HG02973 (cell line): ENCODE data around the gene ZDHHC22.

ENCODE experiments used
- ATAC-seq: cut with Tn5 transposase; IDR thresholded peaks from one replicate; pipeline ENCODE4 v1.9.1; 2021; ENCODE audit warnings: moderate library complexity; ENCODE audit not compliant: unreplicated experiment

Gene ZDHHC22

DNA sequence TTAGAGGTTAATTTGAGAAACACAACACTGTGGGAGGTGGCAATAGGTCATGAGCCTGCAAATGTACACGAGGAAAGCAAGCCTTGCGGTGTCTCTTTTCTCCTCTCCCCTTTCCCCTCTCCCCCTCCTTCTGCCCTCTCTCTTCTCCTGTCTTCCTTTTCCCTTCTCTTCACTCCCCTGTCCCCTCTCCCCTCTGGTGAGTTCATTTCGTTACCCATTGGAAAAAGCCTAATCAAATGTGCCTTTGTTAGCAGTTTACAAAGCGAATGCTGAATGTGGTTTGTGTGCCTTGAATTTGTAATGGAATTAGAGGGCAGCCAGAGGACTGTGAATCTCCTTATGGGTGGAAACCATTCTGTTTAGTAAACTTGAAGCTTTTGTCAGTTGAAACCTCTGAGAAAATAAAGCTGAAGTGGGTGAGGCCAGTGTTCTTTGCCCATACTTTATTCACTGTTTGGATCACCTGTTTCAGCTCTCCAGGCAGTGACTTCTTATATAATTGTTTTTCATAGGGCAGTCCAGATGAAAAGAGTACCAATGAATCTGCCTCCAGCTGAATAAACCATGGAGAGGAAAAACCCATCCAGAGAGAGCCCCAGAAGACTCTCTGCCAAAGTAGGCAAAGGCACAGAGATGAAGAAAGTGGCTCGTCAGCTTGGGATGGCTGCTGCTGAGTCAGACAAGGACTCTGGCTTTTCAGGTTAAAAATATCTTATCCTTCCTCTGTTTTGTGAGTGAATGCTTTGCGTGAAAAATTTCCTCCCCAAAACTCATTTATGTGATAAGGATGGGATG lies 36.2 kb downstream of the ZDHHC22 start:
- no peak for ATAC-seq

DNA sequence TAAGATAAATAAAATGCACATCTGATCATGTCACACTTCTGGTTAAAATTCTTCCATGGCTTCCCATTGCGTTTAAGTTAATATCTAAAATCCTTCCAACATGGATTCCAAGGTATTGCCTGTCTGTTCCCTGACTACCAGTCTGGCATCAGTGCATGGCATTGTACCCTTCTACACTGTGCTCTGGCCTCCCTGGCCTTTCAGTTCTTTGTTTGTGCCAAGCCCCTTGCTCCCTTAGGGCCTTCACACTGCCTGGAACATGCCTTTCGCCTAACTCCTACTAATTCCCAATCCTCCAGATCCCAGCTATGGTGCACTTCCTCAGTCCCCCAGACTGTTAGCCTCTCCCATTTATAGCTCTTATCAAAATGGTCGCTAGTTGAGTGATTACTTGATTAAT lies 37.2 kb downstream of the ZDHHC22 start:
- no peak for ATAC-seq

- ATAC-seq, result no peak
Measured at GRCh38 chr14:77103951-77104350, 37.6 kb downstream of the ZDHHC22 start.

- no peak for ATAC-seq
Measured at GRCh38 chr14:77103475-77103874, 38.1 kb downstream of the ZDHHC22 start.

GRCh38 chr14:77102154-77102553 lies 39.4 kb downstream of the ZDHHC22 start:
- no peak for ATAC-seq

DNA sequence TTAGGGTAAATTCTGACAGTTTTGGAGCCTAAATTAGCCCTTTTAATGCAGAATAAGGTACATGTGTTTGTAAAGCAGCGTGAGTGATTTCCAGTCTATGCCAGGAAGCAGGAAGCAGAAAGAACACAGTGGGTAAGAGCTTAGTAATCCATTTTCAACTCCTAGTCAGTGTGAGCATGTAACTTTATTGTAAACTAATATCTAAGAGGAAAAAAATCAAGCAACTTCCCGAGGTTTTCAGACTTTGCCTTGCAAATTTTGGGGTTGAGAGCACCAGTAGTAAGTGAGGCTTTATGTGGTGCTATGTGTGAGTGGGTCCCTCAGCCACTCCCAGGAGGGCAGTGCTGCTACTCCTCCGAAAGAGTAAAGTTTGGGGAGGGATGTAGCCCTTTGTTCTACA lies 40.6 kb downstream of the ZDHHC22 start:
- ATAC-seq, result no peak

- ATAC-seq, result no peak
Measured at GRCh38 chr14:77099425-77100167, 42.0 kb downstream of the ZDHHC22 start.

DNA sequence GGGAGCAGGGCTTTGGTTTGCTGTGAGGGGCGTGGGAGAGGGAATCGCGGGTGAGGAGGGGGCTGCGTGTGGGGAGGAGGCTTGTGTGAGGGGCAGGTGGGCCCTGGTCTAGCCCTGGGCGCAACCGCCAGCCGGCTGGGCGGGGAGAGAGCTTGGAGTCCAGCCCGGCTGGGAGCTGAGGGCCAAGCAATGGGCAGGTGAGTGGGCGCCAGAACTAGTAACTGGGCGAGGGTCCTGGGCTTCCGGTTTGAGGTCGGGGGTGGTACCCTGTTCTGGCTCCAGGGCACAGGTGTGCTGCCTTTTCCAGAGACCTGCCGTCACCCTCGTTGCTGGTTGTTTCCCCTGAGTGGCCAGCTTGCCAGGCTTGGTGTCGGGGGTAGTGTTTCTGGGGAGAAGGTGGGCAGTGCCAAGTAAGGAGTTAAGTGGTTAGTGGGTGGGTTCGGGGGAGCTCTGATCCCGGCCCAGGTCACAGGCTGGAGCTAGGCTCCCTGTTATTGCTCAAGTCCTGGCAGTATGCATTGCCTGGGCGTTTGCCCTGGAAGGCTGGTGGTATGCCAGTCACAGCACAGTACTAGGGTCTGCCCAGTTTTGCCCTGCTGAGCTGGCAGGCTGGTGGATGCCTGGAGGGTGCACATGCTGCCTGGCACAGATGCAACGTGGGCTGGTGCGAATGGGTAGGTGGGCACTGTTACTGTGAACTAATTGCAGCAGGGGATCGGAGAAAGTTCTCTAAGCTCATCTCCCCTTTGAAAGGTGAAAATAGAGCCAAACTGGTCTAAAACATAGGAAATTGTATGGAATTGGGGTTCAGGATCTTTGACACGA lies 42.9 kb downstream of the ZDHHC22 start:
- ATAC-seq, result no peak

DNA sequence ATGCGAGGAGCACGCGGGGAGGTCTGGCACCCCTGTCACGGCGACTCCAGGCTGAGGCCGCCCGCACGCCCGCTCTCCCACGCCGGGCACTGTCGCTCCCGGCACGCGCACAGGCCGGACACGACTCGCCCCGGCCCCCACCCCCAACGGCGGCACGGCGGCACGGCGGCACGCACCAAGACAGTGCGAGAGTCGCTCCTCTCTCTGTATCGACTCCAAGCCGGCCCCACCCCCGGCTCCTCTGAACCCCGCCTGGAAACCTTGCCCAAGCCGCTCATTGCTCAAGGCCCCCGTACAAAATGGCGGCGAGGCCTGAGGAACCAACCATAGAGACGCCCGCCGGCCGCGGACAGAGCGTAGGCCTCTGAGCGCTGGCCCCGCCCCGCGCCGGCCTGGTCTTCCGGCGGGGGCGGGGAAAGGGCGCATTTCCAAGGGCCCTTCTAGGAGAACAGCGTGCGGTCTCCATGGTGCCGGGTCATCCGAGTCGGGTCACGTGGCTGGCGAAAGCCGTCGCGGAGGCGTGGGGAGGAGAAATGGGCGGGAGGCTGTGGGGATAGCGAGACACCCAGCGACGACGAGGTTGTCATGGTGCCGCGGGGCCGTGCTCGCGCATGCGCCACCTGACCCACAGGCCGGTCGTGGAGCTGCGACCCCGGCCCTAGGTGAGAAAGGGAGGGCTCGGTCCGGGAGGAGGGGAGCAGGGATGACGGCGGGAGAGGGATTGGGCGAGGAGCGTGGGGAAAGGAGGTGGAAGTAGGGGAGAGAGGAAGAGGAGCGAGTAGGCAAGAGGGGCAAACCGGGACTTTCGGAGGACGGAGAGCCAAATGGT lies 43.7 kb downstream of the ZDHHC22 start, which contains the start of gene CIPC:
TSS of gene CIPC (plus strand) at position 559 of the 829 bp plus-strand sequence. CDS start 7,451 bp downstream, outside the sequence.
- ATAC-seq, result peak; percentile 84

DNA sequence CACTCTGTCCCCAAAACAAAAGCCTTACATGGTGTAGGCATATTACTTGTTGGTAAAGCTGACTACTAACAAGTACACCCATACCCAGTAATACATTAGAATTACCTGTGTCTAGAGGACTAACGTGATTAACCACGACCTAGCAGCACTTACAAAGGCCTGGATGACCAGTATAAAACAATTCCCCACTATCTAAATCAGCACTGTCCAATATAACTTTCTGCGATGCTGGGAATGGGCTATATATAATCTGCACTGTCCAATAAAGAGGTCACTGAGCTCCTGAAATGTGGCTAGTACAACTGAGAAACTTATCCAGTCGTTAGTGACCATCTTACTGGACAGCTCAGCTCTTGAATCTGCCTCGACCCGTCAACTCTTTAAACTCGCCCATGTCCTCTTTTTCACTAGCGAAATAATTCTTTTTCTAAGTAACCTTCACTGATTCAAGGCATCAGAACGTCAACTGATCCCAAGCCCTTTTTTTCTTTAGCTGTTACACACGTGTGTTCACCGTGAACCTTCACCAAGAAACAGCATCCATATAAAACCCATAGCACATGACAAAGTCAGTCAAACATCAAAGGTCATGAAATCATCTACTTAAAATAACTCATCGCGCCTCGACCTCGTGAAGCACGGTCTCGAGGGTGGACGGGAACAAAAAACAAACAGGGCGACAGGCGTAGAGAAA lies 44.4 kb downstream of the ZDHHC22 start:
- no peak for ATAC-seq

- no peak for ATAC-seq
Measured at GRCh38 chr14:77094672-77095284, 46.8 kb downstream of the ZDHHC22 start.

- no peak for ATAC-seq
Measured at GRCh38 chr14:77092676-77093075, 48.9 kb downstream of the ZDHHC22 start.

GRCh38 chr14:77091518-77091917 lies 50.1 kb downstream of the ZDHHC22 start:
- ATAC-seq, result no peak

- ATAC-seq, result no peak
Measured at GRCh38 chr14:77088645-77089044, 52.9 kb downstream of the ZDHHC22 start.

- ATAC-seq, result no peak
Measured at GRCh38 chr14:77088219-77088618, 53.4 kb downstream of the ZDHHC22 start.

DNA sequence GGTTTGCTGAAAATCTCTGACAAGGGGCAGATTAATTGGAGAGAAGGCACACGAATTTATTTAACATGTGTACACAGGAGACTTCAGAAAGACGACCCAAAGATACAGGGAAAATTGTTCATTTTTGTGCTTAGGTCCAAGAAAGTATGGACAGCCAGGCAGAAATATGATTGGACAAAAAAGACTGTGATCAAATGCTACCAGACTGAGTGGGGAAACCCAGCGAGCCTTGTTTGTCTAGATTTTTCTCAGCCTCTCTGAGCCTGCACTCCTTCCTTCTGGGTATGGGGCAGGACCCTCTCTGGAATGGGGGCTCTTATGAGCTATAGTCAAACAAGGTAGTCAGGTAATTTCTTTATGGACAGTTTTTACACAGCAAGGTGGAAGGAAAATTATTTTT lies 54.0 kb downstream of the ZDHHC22 start:
- ATAC-seq, result no peak

DNA sequence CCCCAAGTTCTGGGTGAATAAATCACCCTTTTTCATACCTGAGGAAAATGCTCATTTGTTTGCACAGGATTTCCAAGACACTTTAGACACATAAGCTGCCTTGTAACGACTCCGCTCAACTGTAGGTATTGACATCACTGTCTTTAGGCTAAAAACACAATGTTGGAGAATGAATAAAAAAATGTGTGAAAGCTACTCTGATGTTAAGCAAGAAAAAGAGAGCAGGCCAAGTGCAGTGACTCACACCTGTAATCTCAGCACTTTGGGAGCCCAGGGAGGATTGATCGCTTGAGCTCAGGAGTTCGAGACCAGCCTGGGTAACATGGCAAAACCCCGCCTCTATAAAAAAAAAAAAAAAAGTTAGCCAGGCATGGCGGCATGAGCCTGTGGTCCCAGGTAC lies 54.6 kb downstream of the ZDHHC22 start:
- ATAC-seq, result no peak

GRCh38 chr14:77086017-77086727 lies 55.4 kb downstream of the ZDHHC22 start:
- peak; percentile 57 for ATAC-seq

GRCh38 chr14:77085538-77085937 lies 56.1 kb downstream of the ZDHHC22 start:
- ATAC-seq, result no peak
